Measurements from ENCODE around the gene MCC.

GRCh38 chr5:113336975-113337374 is 151.3 kb downstream of the MCC start:
- TF ChIP-seq POLR2AphosphoS5 (IDR thresholded peaks at IDR 0.05; ENCODE audit: insufficient read depth in 1 of 2, low read depth in 1 of 2) (no peak), CTCF (IDR thresholded peaks at IDR 0.05) (peak in 1 of 3 experiments; percentile 28)
